ENCODE data around the gene KEL.

The KEL gene

DNA sequence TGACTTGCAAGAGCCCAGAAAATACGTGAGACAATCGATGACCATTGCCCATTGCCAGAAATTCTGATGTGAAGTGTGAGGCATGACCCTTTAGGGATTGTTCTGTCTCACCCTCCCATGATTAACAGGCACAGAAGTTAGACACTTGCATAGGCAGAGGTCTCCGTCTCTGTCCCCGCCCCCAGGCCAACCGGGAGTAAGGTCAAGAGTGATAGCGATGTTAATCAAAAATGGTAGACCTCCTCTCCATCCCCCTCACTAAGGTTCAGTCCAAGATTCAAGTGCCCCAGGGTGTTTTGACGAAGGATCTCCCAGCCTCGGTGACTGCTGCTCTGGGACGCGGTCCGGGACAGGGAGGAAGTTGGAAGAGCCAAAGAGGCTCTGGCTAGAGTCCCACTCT lies 53.9 kb downstream of the KEL start:
- intact Hi-C loops (cut with DNase I) = no loop called here
- no peak for DNase-seq

DNA sequence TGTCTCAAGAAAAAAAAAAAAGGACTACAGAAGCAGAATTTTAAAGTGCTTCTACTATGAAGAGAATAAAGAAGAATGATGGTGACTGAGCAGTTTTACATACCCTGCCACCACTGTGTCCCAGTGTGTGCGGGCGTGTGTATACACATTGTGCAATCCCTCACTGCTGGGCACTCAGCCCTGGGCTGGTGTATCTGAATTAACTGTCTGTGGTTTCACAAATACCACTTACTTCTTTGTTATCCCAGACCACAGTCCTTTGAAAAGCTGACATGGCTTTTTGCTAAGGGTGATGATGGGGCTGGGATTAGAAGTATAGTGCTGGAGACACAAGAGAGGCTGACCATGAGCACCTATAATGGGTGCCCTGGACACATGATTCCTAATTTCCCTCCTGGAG lies 55.5 kb downstream of the KEL start:
- intact Hi-C loops (cut with DNase I) = no loop called here
- DNase-seq = no peak

DNA sequence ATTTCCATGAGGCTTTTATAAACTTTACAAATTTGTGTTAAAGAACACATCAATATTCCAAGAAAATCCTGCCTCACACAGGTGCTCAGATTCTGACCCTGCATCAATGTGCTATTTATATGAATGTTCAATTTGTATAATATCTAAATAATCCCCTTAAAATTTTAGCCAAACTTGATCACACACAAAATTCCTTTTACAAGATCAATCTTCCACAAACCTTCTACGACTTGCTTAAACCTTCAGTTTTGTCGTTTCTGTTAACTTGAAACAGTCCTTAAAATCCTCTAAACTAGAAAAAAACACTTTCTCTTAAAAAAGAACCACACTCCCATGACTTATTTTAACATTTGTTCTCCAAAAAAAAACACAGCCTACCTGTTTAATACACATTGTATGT lies 56.4 kb downstream of the KEL start:
- no peak for DNase-seq
- intact Hi-C loops (cut with DNase I) = no loop called here

DNA sequence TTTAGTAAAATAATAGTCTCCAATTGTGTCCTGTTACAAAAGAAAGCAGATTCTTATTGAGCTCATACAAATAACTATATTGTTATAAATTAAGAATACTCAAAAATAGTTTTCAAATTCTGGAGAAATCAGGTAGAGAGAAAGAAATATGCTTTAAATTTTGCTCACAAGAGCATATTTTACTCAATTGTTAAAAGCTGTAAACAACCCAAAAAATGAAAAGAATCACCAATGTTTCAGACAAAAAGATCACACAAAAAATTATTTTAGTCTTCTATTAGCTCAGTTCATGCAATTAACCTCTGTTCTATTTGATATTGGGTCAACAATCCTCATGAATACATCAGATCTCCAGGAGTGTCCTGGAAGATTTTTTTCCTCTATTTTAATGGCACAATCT lies 58.0 kb downstream of the KEL start:
- DNase-seq = no peak
- intact Hi-C loops (cut with DNase I) = no loop called here

DNA sequence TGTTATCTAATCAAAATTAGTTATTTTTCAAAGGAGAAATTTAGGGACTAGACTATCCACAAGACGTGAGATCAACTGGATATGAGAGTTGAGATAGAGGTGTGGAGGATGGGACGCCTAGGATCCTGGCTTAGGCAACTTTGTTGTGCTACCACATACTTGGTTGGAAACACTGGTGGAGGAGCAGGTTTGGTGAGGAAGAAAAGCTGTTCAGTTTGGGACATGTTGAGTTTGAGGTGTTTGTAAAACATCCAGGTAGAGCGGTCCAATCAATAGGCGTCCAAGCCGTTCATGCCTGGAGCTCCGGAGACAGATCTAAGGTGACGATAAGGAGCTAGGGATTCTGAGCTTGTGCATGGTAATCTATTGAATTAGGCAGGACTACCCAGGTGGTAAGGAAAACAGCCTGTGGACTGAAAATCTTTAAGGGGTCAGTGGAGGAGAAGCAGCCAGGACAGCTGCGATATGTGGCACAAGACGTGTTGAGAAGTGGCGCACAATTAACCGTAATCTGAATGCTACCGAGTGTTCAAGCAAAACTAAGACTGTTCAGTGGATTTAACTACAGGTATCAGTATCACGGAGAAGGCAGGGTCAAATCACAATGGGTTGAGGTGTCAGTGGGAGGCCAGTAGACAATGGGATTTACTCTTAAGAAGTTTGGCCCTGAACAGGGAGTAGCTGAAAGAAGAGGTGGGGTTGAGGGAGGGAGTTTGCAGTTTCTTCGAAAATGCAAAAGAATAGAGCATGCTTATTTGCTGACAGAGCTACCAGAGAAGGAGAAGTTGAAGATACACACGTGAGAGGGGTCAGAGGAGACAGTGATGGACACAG lies 60.5 kb downstream of the KEL start:
- intact Hi-C loops (cut with DNase I) = no loop called here

DNA sequence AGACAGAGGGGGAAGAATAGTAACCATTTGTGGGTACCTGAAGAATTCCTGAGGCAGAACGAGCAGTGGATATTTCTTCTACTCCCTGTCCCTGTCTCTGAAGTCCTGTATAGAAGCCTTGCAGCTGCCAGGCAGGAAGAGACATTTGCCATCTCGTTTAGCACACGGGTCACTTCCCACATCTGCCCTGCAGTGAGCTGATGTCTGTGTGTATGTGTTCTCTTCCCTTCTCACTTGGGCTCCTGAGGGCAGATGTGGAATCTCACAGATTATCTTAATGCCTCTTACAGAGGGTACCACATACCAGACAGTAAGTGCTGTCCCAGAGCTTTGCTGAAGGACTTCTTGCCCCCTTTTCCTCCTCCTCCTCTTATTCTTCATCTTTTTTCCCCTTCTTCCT lies 62.5 kb downstream of the KEL start:
- no peak for DNase-seq
- intact Hi-C loops (cut with DNase I) = no loop called here

More for the DNA sequence above, 60.5 kb downstream of the KEL start:
- DNase-seq = peak in 1 of 42 donors; percentile 19

DNA sequence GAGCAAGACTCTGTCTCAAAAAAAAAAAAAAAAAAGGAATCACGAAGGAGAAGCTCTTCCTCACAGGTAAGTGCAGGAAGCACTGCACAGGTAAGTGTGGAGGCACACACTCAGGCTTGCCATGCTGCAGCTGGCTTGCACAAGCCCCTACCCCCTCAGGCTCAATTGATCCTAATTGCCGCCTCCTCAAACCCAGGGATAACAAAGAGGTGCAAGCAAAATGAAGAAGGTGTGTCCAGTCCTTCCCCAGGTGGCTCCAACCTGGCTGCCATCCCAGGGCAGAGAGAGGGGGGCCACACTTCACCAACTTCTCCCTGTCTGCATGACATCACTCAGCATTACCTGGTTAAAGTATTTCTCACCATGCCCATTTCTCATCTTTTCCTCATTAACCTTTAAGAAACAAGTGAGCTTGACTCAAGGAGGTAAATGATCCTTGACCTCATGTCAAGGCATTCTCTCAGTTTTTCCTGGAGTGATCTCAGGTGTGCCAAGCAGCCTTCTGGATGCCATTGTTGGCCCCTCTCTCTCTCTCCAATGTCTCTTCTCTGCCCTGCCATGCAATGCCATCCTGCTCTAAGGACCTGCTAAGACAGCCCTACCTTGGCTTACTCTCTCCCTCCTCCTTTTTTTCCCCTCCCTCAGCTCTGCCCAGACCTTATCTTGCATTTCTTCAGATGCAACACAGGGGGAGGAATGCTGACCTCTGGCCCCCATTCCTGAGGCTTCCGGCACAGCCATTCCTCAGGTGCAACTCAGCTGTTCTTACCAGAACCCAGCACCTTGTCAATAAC lies 63.6 kb downstream of the KEL start:
- DNase-seq = peak in 2 of 42 donors; percentile 7 to 26
- intact Hi-C loops (cut with DNase I) = no loop called here

DNA sequence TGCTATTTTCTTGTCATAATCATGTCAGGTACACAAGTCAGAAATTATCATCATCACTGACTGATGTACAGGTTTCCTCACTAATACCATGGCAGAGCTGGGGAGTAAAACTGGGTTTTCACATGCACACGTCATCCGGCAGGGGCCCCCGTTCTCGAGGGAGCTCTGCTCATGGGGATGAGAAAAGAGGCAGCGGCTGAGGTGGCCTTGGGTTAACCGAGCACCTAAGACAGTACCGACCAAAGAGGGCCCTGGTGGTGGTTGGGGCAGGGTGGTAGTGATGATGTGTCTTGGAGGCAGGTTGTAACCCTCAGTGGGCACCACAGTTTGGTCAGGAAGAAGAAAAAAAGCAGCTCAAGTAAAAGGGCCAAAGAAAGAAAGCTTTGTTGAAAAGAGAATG lies 64.5 kb downstream of the KEL start:
- DNase-seq = peak in 1 of 42 donors; percentile 26
- intact Hi-C loops (cut with DNase I) = no loop called here

DNA sequence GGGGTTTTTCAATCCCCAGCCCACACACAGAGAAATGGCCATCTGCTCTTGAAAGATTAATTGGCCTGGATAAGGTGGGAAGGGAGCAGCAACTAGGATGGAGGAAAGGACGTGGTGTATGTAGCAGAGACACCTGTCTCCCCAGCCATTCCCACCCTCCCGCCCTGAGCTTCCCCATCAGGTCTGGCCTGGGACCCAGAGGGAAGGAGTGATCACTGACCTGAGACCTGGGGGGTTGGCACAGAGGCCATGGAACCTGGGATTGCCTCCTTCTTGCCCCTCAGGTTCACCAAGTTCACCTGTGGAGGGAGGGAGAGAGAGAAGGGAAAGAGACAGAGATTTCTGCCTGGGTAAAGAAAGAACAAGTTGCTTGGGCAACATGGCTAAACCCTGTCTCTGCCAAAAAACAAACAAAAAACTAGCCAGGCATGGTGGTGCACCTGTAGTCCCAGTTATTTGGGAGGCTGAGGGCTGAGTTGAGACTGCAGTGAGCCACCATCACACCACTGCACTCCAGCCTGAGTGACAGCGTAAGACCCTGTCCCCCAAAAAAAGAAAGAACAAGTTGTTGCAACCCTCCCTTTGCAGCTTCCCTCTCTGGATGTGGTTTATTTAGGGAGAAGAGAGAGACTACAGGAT lies 65.3 kb downstream of the KEL start:
- intact Hi-C loops (cut with DNase I) = no loop called here

DNA sequence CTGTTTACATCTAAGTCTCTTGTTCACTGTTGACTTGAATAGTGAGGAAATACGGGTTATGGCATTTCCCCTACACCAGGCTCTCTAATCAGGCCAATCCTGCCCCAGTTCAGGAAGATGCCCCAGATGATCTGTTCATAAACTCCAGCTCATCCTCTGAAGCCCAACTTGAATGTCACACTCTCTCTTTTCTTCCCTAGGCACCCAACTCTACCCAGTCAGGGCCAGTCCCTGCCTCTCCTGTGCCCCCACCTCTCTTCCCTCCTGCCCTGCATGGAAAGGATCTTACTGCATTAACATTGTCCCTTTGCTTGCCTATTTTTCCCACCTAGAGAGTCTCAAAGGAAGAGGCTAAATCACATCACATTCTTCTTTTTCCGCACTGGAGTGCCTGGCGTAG lies 66.0 kb downstream of the KEL start:
- DNase-seq = peak in 2 of 42 donors; percentile 7 to 13
- intact Hi-C loops (cut with DNase I) = no loop called here

More for the DNA sequence above, 65.3 kb downstream of the KEL start:
- DNase-seq = peak in 2 of 42 donors; percentile 17 to 32

DNA sequence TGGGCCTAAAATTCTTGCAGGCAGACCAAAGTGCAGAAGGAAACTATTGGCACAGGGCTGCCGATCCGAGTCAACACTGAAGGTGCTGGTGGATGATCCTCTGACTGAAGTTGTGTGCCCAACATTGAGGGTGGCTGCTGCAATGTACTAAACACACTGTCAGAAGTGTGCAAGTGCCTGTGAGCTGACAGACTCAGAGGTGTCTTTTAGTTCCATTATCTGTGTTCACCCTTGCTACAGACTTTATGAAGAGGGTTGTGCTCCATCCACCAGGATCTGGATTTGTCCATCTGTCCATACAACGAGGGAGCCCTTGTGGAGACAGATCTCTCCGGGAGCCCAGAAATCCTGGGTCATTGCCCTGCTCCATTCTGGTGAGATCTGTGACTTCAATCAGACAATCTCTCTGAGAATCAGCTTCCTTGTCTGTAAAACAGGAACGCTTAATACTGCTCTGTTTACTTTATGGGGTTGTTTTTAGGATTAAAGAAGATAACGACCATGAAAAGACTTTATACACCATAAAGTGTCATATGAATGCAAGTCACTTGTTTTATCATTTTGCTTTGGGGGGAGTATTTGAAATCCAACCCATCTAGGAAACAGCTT lies 67.1 kb downstream of the KEL start:
- intact Hi-C loops (cut with DNase I) = no loop called here
- DNase-seq = peak in 2 of 42 donors; percentile 26 to 37

DNA sequence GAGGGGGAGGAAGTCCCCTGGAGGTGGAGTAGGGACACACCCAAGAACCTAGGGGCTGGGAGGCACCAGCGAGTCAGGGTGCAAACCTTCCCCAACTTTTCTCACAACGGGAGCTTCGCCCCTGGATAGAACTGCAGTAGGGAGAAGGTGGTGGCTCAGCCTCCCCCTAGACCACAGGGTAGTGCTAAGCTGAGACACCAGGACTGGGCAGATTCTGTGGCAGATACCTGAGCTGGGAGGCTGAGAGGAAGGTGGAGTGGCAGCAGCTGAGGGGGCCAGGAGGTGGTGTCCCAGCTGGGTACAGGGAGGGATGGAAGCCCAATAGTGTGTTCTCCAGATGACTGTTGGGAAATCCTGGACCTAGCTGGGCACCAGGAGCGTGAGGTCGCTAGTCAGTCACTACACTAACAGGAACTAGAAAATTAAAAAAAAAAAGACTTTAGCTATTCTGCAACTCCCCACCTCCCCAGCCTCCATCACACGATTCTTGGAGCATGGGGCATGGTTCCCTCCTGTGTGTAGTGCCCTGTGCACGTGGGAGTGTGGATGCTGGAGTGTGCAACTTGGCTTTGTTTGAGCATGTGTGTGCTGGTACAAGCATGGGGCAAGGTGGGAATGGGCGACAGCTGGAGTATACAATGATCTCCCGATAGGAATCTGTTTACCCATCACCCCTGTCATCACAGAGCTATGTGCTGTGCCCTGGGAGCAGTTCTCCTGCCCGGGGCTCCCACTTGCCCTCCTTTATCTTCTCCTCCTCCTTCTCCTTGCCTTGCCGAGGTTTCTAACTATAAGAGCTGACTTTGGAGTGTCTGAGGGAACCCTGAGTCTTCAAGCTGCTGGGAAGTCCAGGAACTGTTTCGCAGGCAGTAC lies 67.8 kb downstream of the KEL start:
- peak in 2 of 42 donors; percentile 23 to 30 for DNase-seq
- intact Hi-C loops (cut with DNase I) = no loop called here

DNA sequence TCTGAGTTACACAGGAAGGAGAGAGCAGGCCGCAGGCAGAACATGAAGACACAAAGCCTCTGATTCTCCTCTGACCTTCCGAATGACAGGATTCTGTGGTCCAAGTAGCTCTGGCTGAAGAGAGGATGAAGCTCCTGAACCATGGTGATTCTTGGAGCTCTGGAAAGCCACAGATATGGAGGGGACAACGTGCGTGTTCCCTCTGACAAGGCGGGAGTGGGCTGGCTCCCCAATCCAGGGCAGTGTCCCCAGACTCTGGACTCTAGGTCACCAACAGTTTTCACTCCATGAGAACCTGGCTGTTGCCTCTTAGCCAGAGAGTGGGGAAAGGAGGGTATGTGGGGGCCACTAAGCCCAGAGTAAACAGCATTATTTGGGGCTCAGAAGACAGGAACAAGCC lies 69.2 kb downstream of the KEL start:
- intact Hi-C loops (cut with DNase I) = no loop called here
- peak in 2 of 42 donors; percentile 13 to 17 for DNase-seq

DNA sequence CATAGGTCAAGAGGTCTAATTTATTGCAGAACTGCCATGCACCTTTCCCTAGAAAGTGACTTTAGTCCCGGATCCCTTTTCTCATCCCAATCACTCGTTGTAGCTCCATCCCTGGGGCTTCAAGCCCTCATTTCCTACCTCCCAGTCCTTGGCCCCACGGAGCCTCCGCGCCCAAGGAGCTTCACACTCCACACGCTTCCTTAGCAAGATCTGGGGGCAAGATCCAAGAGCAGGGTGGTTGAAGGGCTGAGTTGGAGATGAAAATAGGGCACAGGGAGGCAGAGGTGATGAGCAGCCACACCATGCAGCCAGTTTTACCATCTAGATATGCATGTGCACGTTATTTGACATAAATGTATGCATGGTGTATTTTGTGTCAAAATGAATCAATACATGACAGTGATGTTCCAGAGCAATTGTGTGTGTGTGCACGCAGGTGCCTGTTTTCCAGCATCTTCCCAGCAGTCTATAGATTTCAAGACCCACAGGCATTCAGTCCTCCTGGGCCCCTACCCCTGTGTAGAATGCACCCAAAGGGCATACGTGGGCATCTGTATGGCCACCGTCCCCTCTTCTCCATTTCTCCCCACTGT lies 70.6 kb downstream of the KEL start:
- DNase-seq = peak in 1 of 42 donors; percentile 18
- intact Hi-C loops (cut with DNase I) = no loop called here
